K562 treated with DMSO at 1 percent for 24 hours (cell line): ENCODE results near the gene SEPTIN6. TPM values are rescaled to one million over a fixed set of nuclear protein-coding genes. Genes with fewer than 3 reads are reported as not detected.

Experiments
- total RNA-seq: library from RNA; unstranded; fragments of 300-600 nt; gene quantifications from 2 replicates; pipeline ENCODE4 v1.2.3, GENCODE V29; 2022; ENCODE audit warnings: low read depth; ENCODE audit not compliant: insufficient read depth

SEPTIN6 gene
- 66.1 and 67.7 TPM in 2 replicates for total RNA-seq

GRCh38 chrX:119693040-119693995 lies at the start of gene SEPTIN6:
Gene SEPTIN6, minus strand, starts transcription at chrX:119693168. Its CDS starts 63 bp downstream, at chrX:119693105.

Other genes starting within 250 kb of the SEPTIN6 start
- gene SLC25A5, start 224.7 kb downstream of the SEPTIN6 start, total RNA-seq = 1,032 and 1,044 TPM in 2 replicates
- gene STEEP1, start 127.8 kb downstream of the SEPTIN6 start, total RNA-seq = 30.2 and 33.8 TPM in 2 replicates
- 61.8 and 64.0 TPM in 2 replicates for gene UBE2A, start 118.6 kb downstream of the SEPTIN6 start, total RNA-seq
- gene NKRF, start 86.7 kb downstream of the SEPTIN6 start, total RNA-seq = 11.1 and 12.5 TPM in 2 replicates
- gene SOWAHD, start 65.4 kb upstream of the SEPTIN6 start, total RNA-seq = 0.59 and 0.89 TPM in 2 replicates
- gene RPL39, start 98.5 kb upstream of the SEPTIN6 start, total RNA-seq = 3,545 and 3,652 TPM in 2 replicates
- 28.2 and 32.4 TPM in 2 replicates for gene UPF3B, start 159.8 kb upstream of the SEPTIN6 start, total RNA-seq
- gene RNF113A, start 178.6 kb upstream of the SEPTIN6 start, total RNA-seq = 56.5 and 57.4 TPM in 2 replicates
- 87.3 and 91.6 TPM in 2 replicates for gene NDUFA1, start 178.7 kb upstream of the SEPTIN6 start, total RNA-seq
- not detected in 2 replicates for gene AKAP14, start 202.7 kb upstream of the SEPTIN6 start, total RNA-seq